Caco-2 (cell line): Measurements from ENCODE around the gene SGMS1. TPM values are rescaled to one million over a fixed set of nuclear protein-coding genes. Genes with fewer than 3 reads are reported as not detected.

Source experiments
- BruUV-seq: library from RNA; stranded (reverse); fragments of 400-500 nt; replicated peaks from 2 replicates; lab custom pipeline; 2021; lab: Mats Ljungman, UMichigan
- CTCF ChIA-PET: fragments of 300-600 bp; sonication (Branson Sonifier 250); formaldehyde crosslinking; loops from one replicate; lab custom pipeline; 2022; ENCODE audit warnings: antibody characterized with exemption; lab: Charles Lee
- POLR2A ChIA-PET: fragments of 300-600 bp; sonication (Branson Sonifier 250); formaldehyde crosslinking; loops from one replicate; lab custom pipeline; 2022; ENCODE audit warnings: antibody characterized with exemption; lab: Charles Lee
- DNase-seq, 2 experiments: peaks; one replicate each; pipeline versions ENCODE4 v3.0.0 to v3.0.0-alpha.2; 2020 to 2022
- H3K27me3 ChIP-seq: replicated peaks from 2 replicates; pipeline ENCODE4 v1.6.0; 2011; ENCODE audit warnings: low read length; ENCODE audit not compliant: control insufficient read depth, insufficient read depth
- H3K36me3 ChIP-seq: 2 replicates; pipeline ENCODE4 v1.5.1; 2011; ENCODE audit warnings: low read length; ENCODE audit not compliant: control insufficient read depth, insufficient read depth
- H3K4me1 ChIP-seq: fragments of 250-450 bp; sonication (Bioruptor Pico); 2 replicates; pipeline ENCODE4 v1.5.1; 2020; ENCODE audit warnings: mild to moderate bottlenecking
- H3K4me3 ChIP-seq: 2 replicates; pipeline ENCODE4 v1.5.1; 2011; ENCODE audit warnings: low read depth, mild to moderate bottlenecking, control low read depth, low read length
- H3K9me3 ChIP-seq: fragments of 250-450 bp; sonication (Bioruptor Pico); 2 replicates; pipeline ENCODE4 v1.5.1; 2020; ENCODE audit warnings: mild to moderate bottlenecking, moderate library complexity
- H3K27ac Mint-ChIP-seq: one replicate; pipeline ENCODE4 v1.8.0; 2022; ENCODE audit warnings: mixed read lengths; ENCODE audit not compliant: unreplicated experiment
- H3K27me3 Mint-ChIP-seq: one replicate; pipeline ENCODE4 v1.8.0; 2022; ENCODE audit warnings: mixed read lengths; ENCODE audit not compliant: insufficient read depth, unreplicated experiment
- H3K36me3 Mint-ChIP-seq: one replicate; pipeline ENCODE4 v1.8.0; 2022; ENCODE audit warnings: mild to moderate bottlenecking, mixed read lengths; ENCODE audit not compliant: insufficient read depth, unreplicated experiment
- H3K4me1 Mint-ChIP-seq: one replicate; pipeline ENCODE4 v1.8.0; 2022; ENCODE audit warnings: low read depth, mixed read lengths; ENCODE audit not compliant: unreplicated experiment
- H3K4me3 Mint-ChIP-seq: one replicate; pipeline ENCODE4 v1.8.0; 2022; ENCODE audit warnings: mild to moderate bottlenecking, moderate library complexity, mixed read lengths; ENCODE audit not compliant: unreplicated experiment
- H3K9me3 Mint-ChIP-seq: one replicate; pipeline ENCODE4 v1.8.0; 2022; ENCODE audit warnings: mixed read lengths; ENCODE audit not compliant: unreplicated experiment
- intact Hi-C: fragments of 100-400 bp; cut with micrococcal nuclease; formaldehyde crosslinking; loops from one replicate; pipeline ENCODE4 v1.10.0; 2022; ENCODE audit not compliant: unreplicated experiment
- total RNA-seq: library from RNA; stranded (reverse); gene quantifications from 2 replicates; pipeline ENCODE4 v1.2.3, GENCODE V29; 2022
- TF ChIP-seq, protein P1 (sequence below), 2 experiments: fragments of 200-600 bp in 1 of 2; IDR thresholded peaks; 1 replicate in 1 of 2; 2 replicates in 1 of 2; pipeline versions ENCODE4 v1.5.1 to v1.8.0; 2011 to 2022; ENCODE audit warnings: antibody characterized with exemption in 1 of 2, control low read depth in 1 of 2, inconsistent platforms in 1 of 2, low read depth in 1 of 2, low read length in 1 of 2, mild to moderate bottlenecking in 1 of 2, moderate library complexity in 1 of 2; ENCODE audit not compliant: insufficient read depth in 1 of 2, severe bottlenecking in 1 of 2, unreplicated experiment in 1 of 2

SGMS1 gene
- total RNA-seq, 1 experiment from 2014 or later = 30.5 TPM

GRCh38 chr10:50528206-50528605, 95.5 kb downstream of the SGMS1 start:
- intact Hi-C loops = no loop called here
- Mint-ChIP-seq H3K4me3 (no peak overlapping the region), H3K9me3 (no peaks in the 10 kb centered on the region), H3K4me1 (peaks cover 27% of the 10 kb centered on the region), H3K27ac (no peak overlapping the region), H3K27me3 (no peaks in the 10 kb centered on the region), H3K36me3 (no peaks in the 10 kb centered on the region)
- H3K9me3 ChIP-seq = no peaks in the 10 kb centered on the region
- no peak for DNase-seq
- BruUV-seq = no TSS peak
- H3K4me1 ChIP-seq = peaks cover 9% of the 10 kb centered on the region; the same call in 1 of the 2 replicates
- H3K4me3 ChIP-seq = no peak overlapping the region
- ChIA-PET POLR2A (no interaction called here), CTCF (no interaction called here)
- H3K27me3 ChIP-seq = no peaks in the 10 kb centered on the region
- TF ChIP-seq, protein P1, sequence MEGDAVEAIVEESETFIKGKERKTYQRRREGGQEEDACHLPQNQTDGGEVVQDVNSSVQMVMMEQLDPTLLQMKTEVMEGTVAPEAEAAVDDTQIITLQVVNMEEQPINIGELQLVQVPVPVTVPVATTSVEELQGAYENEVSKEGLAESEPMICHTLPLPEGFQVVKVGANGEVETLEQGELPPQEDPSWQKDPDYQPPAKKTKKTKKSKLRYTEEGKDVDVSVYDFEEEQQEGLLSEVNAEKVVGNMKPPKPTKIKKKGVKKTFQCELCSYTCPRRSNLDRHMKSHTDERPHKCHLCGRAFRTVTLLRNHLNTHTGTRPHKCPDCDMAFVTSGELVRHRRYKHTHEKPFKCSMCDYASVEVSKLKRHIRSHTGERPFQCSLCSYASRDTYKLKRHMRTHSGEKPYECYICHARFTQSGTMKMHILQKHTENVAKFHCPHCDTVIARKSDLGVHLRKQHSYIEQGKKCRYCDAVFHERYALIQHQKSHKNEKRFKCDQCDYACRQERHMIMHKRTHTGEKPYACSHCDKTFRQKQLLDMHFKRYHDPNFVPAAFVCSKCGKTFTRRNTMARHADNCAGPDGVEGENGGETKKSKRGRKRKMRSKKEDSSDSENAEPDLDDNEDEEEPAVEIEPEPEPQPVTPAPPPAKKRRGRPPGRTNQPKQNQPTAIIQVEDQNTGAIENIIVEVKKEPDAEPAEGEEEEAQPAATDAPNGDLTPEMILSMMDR (IDR thresholded peaks at IDR 0.05; ENCODE audit: insufficient read depth in 1 of 2, low read depth in 1 of 2, low read length in 1 of 2, severe bottlenecking in 1 of 2, unreplicated experiment in 1 of 2) = no peak
- no peaks in the 10 kb centered on the region for H3K36me3 ChIP-seq

DNA sequence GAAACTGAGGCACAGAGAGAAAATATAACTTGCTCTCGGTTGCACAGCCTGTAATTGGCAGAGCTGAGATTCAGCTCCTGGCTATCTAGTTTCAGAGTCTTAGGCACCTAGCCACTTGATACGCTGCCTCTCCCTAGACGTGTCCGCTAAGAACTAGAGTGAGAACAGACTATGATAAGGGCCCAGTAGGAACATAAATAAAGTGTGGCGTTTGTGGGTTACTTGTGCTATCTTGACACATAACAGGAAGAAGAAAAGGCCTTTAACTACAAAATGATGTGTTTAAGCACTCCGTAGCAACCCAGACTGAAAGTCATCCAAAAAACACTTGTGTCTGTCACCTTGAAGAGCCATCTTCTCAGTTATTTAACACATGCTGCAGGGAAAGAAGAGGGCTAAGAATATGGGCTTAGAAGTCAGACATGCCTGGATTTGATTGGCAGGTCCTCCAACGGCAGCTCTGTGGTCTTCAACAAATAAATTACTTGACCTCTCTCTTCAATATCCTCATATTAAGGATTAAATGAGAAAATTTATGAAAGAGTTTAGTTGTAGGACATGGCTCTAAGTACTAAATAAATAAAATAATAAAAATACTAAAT, 96.2 kb downstream of the SGMS1 start:
- Histone ChIP-seq H3K4me1 (peaks cover 9% of the 10 kb centered on the region; the same call in 1 of the 2 replicates), H3K36me3 (no peaks in the 10 kb centered on the region), H3K4me3 (no peak overlapping the region), H3K9me3 (no peaks in the 10 kb centered on the region), H3K27me3 (no peaks in the 10 kb centered on the region)
- H3K4me3 Mint-ChIP-seq = no peak overlapping the region
- H3K4me1 Mint-ChIP-seq = peaks cover 23% of the 10 kb centered on the region
- TF ChIP-seq, protein P1 (IDR thresholded peaks at IDR 0.05; ENCODE audit: insufficient read depth in 1 of 2, low read depth in 1 of 2, low read length in 1 of 2, severe bottlenecking in 1 of 2, unreplicated experiment in 1 of 2) = no peak
- no TSS peak for BruUV-seq
- ChIA-PET CTCF (no interaction called here), POLR2A (no interaction called here)
- DNase-seq = no peak
- intact Hi-C loops = no loop called here
- H3K36me3 Mint-ChIP-seq = no peaks in the 10 kb centered on the region
- H3K27ac Mint-ChIP-seq = no peak overlapping the region
- no peaks in the 10 kb centered on the region for H3K9me3 Mint-ChIP-seq
- H3K27me3 Mint-ChIP-seq = no peaks in the 10 kb centered on the region

GRCh38 chr10:50526185-50526584, 97.6 kb downstream of the SGMS1 start:
- POLR2A ChIA-PET = no interaction called here
- DNase-seq = no peak
- no peaks in the 10 kb centered on the region for H3K36me3 ChIP-seq
- Mint-ChIP-seq H3K4me1 (peaks cover 10% of the 10 kb centered on the region), H3K27me3 (no peaks in the 10 kb centered on the region), H3K9me3 (no peaks in the 10 kb centered on the region), H3K4me3 (no peak overlapping the region), H3K27ac (no peak overlapping the region), H3K36me3 (no peaks in the 10 kb centered on the region)
- H3K27me3 ChIP-seq = no peaks in the 10 kb centered on the region
- peaks cover under 1% of the 10 kb centered on the region; the same call in 1 of the 2 replicates for H3K4me1 ChIP-seq
- H3K9me3 ChIP-seq = no peaks in the 10 kb centered on the region
- H3K4me3 ChIP-seq = no peak overlapping the region
- intact Hi-C loops = no loop called here
- BruUV-seq = no TSS peak
- TF ChIP-seq, protein P1 (IDR thresholded peaks at IDR 0.05; ENCODE audit: insufficient read depth in 1 of 2, low read depth in 1 of 2, low read length in 1 of 2, severe bottlenecking in 1 of 2, unreplicated experiment in 1 of 2) = no peak
- CTCF ChIA-PET = no interaction called here
